Keratinocyte (primary cell): Measurements from ENCODE around the gene THBS1. TPM values are rescaled to one million over a fixed set of nuclear protein-coding genes. Genes with fewer than 3 reads are reported as not detected.

Experiments used
- DNase-seq: peaks from one replicate; pipeline ENCODE4 v3.0.0-alpha.2; 2011; ENCODE audit warnings: low read depth, missing footprints, low spot score
- FAIRE-seq: peaks from 2 replicates; lab custom pipeline; 2011; peaks lifted over from hg19 to GRCh38; lab: Jason Lieb, UNC
- H2AFZ ChIP-seq: 2 replicates; pipeline ENCODE4 v1.6.0; 2012; ENCODE audit warnings: low read length, control low read depth, inconsistent platforms; ENCODE audit not compliant: control insufficient read depth
- H3K27ac ChIP-seq: 2 replicates; pipeline ENCODE4 v1.5.1; 2011; ENCODE audit warnings: low read length; ENCODE audit not compliant: control insufficient read depth, insufficient read depth
- H3K27me3 ChIP-seq: 3 replicates; pipeline ENCODE4 v1.6.0; 2011; ENCODE audit warnings: low read length; ENCODE audit not compliant: control insufficient read depth, insufficient read depth; ENCODE audit errors: extremely low read depth
- H3K36me3 ChIP-seq, 2 experiments: 2 replicates in 1 of 2; 3 replicates in 1 of 2; pipeline ENCODE4 v1.5.1; 2011; ENCODE audit warnings: low read length in 2 of 2, mild to moderate bottlenecking in 1 of 2; ENCODE audit not compliant: control insufficient read depth in 2 of 2, insufficient read depth in 2 of 2; ENCODE audit errors: extremely low read depth in 1 of 2
- H3K4me1 ChIP-seq: 3 replicates; pipeline ENCODE4 v1.5.1; 2011; ENCODE audit warnings: low read length; ENCODE audit not compliant: control insufficient read depth, insufficient read depth; ENCODE audit errors: extremely low read depth
- H3K4me2 ChIP-seq: 3 replicates; pipeline ENCODE4 v1.6.0; 2011; ENCODE audit warnings: low read depth, low read length; ENCODE audit not compliant: control insufficient read depth, insufficient read depth; ENCODE audit errors: extremely low read depth
- H3K4me3 ChIP-seq, 3 experiments: fragments of 200-600 bp in 1 of 3; sonication (generic) in 1 of 3; 2 replicates in 2 of 3; 3 replicates in 1 of 3; pipeline ENCODE4 v1.5.1; 2011 to 2016; ENCODE audit warnings: low read length in 3 of 3, mild to moderate bottlenecking in 3 of 3, control low read depth in 2 of 3, inconsistent platforms in 1 of 3, low read depth in 1 of 3, mixed read lengths in 1 of 3, mixed run types in 1 of 3, moderate library complexity in 1 of 3; ENCODE audit not compliant: control insufficient read depth in 2 of 3, insufficient read depth in 2 of 3; ENCODE audit errors: extremely low read depth in 1 of 3
- H3K79me2 ChIP-seq: 2 replicates; pipeline ENCODE4 v1.6.0; 2012; ENCODE audit warnings: low read length; ENCODE audit not compliant: control insufficient read depth, insufficient read depth
- H3K9ac ChIP-seq: 3 replicates; pipeline ENCODE4 v1.6.0; 2011; ENCODE audit warnings: low read length; ENCODE audit not compliant: control insufficient read depth, insufficient read depth; ENCODE audit errors: extremely low read depth
- H3K9me1 ChIP-seq: 3 replicates; pipeline ENCODE4 v1.6.0; 2011; ENCODE audit warnings: low read length; ENCODE audit not compliant: control insufficient read depth, insufficient read depth; ENCODE audit errors: extremely low read depth
- H3K9me3 ChIP-seq: 2 replicates; pipeline ENCODE4 v1.5.1; 2012; ENCODE audit warnings: low read depth, low read length; ENCODE audit not compliant: control insufficient read depth
- H4K20me1 ChIP-seq: 3 replicates; pipeline ENCODE4 v1.6.0; 2011; ENCODE audit warnings: low read length; ENCODE audit not compliant: control insufficient read depth, insufficient read depth; ENCODE audit errors: extremely low read depth
- CTCF ChIP-seq, 3 experiments: IDR thresholded peaks in 1 of 3; conservative IDR thresholded peaks in 1 of 3; optimal IDR thresholded peaks in 1 of 3; 2 replicates in 2 of 3; 3 replicates in 1 of 3; pipeline versions ENCODE3 to v1.5.1; 2011; ENCODE audit warnings: low read length in 3 of 3, mild to moderate bottlenecking in 3 of 3, moderate library complexity in 2 of 3, control low read depth in 1 of 3, inconsistent platforms in 1 of 3; ENCODE audit not compliant: insufficient read depth in 2 of 3; ENCODE audit errors: extremely low read depth in 1 of 3
- EZH2 ChIP-seq: IDR thresholded peaks from one replicate; pipeline ENCODE4 v1.6.1; 2012; ENCODE audit warnings: inconsistent platforms, mild to moderate bottlenecking, low read length, moderate library complexity
- dilution Hi-C: fragments of 300-500 bp; cut with MboI; formaldehyde crosslinking; loops from one replicate; pipeline ENCODE4 v1.7.0; 2020; ENCODE audit warnings: low sequenced_read_pairs; ENCODE audit not compliant: extremely low pct_ligation_motif_present
- polyA plus RNA-seq, 5 experiments: library from polyadenylated mRNA; depleted of rRNA in 3 of 5; stranded (reverse) in 3 of 5; stranded (forward) in 1 of 5; unstranded in 1 of 5; fragments of >200 nt; gene quantifications; 1 replicate in 1 of 5; 2 replicates in 3 of 5; 3 replicates in 1 of 5; pipeline versions ENCODE4 v1.2.1 to v1.2.3, GENCODE V29; 2011 to 2012; ENCODE audit warnings: missing spikeins in 2 of 5, low read depth in 1 of 5, low replicate concordance in 1 of 5

The THBS1 gene
- polyA plus RNA-seq, 1 donor (not counting 4 experiments of a cell fraction or from before 2014, with no cell fraction given): 789 TPM

- Histone ChIP-seq H3K79me2 (peaks cover 29% of the 10 kb centered on the region), H3K36me3 (peaks cover 34 to 58% of the 10 kb centered on the region in 2 experiments), H3K4me2 (peak overlapping the region; percentile 98), H3K27ac (peak overlapping the region; percentile 70), H3K9me1 (no peaks in the 10 kb centered on the region), H3K4me3 (peak overlapping the region; percentile 60 to 82 (median 65)), H4K20me1 (peaks cover 53% of the 10 kb centered on the region), H3K9me3 (no peaks in the 10 kb centered on the region), H3K4me1 (peaks cover 28% of the 10 kb centered on the region), H2AFZ (no peak overlapping the region), H3K9ac (peak overlapping the region; percentile 82), H3K27me3 (no peaks in the 10 kb centered on the region)
- TF ChIP-seq CTCF (optimal IDR thresholded peaks at IDR 0.05 in 1 of 3, IDR thresholded peaks at IDR 0.05 in 1 of 3, conservative IDR thresholded peaks at IDR 0.05 in 1 of 3; ENCODE audit: extremely low read depth in 1 of 3, insufficient read depth in 2 of 3, low read length in 3 of 3) (no peak), EZH2 (no peak)
- no peak for DNase-seq
- FAIRE-seq: peak; percentile 58
- dilution Hi-C loops: no loop called here
Measured at GRCh38 chr15:39582977-39583595, 2.2 kb downstream of the THBS1 start.

GRCh38 chr15:39583596-39584265, 2.9 kb downstream of the THBS1 start:
- TF ChIP-seq EZH2: no peak
- TF ChIP-seq CTCF (optimal IDR thresholded peaks at IDR 0.05 in 1 of 3, IDR thresholded peaks at IDR 0.05 in 1 of 3, conservative IDR thresholded peaks at IDR 0.05 in 1 of 3; ENCODE audit: extremely low read depth in 1 of 3, insufficient read depth in 2 of 3, low read length in 3 of 3): peak in 2 of 3 experiments; percentile 49 to 54
- H3K27ac ChIP-seq: peak overlapping the region; percentile 36
- peaks cover 39 to 64% of the 10 kb centered on the region in 2 experiments for H3K36me3 ChIP-seq
- H3K9me3 ChIP-seq: no peaks in the 10 kb centered on the region
- peaks cover 59% of the 10 kb centered on the region for H4K20me1 ChIP-seq
- H3K27me3 ChIP-seq: no peaks in the 10 kb centered on the region
- FAIRE-seq (peak; percentile 58), DNase-seq (peak; percentile 56)
- no peaks in the 10 kb centered on the region for H3K9me1 ChIP-seq
- peaks cover 29% of the 10 kb centered on the region for H3K79me2 ChIP-seq
- dilution Hi-C loops: no loop called here
- no peak overlapping the region for H2AFZ ChIP-seq
- peak overlapping the region; percentile 34 for H3K9ac ChIP-seq
- H3K4me3 ChIP-seq: peak overlapping the region in 2 of 3 experiments; percentile 41 to 63
- H3K4me2 ChIP-seq: peak overlapping the region; percentile 52
- H3K4me1 ChIP-seq: peaks cover 26% of the 10 kb centered on the region
